SH-SY5Y (cell line): Measurements from ENCODE around the gene SCARB1.

Experiments
- GATA2 ChIP-seq: IDR thresholded peaks from 2 replicates; pipeline ENCODE4 v1.6.1; 2011; ENCODE audit warnings: mild to moderate bottlenecking, low read depth, low read length
- GATA3 ChIP-seq: IDR thresholded peaks from 2 replicates; pipeline ENCODE4 v1.6.1; 2011; ENCODE audit warnings: low read depth, mild to moderate bottlenecking, low read length, moderate library complexity

GRCh38 chr12:124766727-124767065 lies 97.0 kb downstream of the SCARB1 start:
- no peak for TF ChIP-seq GATA3
- TF ChIP-seq GATA2, result no peak
